Chondrocyte (in vitro differentiated cells): ENCODE results near the gene LHX5. TPM values are rescaled to one million over a fixed set of nuclear protein-coding genes. Genes with fewer than 3 reads are reported as not detected.

ENCODE experiments used
- DNase-seq: peaks from one replicate; pipeline ENCODE4 v3.0.0; 2021; ENCODE audit warnings: mixed read lengths, low spot score
- H3K27ac Mint-ChIP-seq: one replicate; pipeline ENCODE4 v1.8.0; 2021; ENCODE audit warnings: mild to moderate bottlenecking, moderate library complexity, mixed read lengths; ENCODE audit not compliant: unreplicated experiment
- H3K27me3 Mint-ChIP-seq: 2 replicates; pipeline ENCODE4 v1.8.0; 2021; ENCODE audit warnings: low read depth, mixed read lengths
- H3K36me3 Mint-ChIP-seq: 2 replicates; pipeline ENCODE4 v1.8.0; 2021; ENCODE audit warnings: low read depth, mixed read lengths
- H3K4me1 Mint-ChIP-seq: 2 replicates; pipeline ENCODE4 v1.8.0; 2021; ENCODE audit warnings: low read depth, mild to moderate bottlenecking, mixed read lengths
- H3K4me3 Mint-ChIP-seq: one replicate; pipeline ENCODE4 v1.8.0; 2021; ENCODE audit warnings: mild to moderate bottlenecking, moderate library complexity, mixed read lengths; ENCODE audit not compliant: unreplicated experiment
- H3K9me3 Mint-ChIP-seq: 2 replicates; pipeline ENCODE4 v1.8.0; 2021; ENCODE audit warnings: low read depth, mixed read lengths
- CTCF ChIP-seq: fragments of 200-600 bp; sonication (generic); IDR thresholded peaks from 2 replicates; pipeline ENCODE4 v1.5.0; 2021; ENCODE audit warnings: antibody characterized with exemption, mild to moderate bottlenecking, moderate library complexity
- total RNA-seq: library from RNA; stranded (reverse); gene quantifications from 3 replicates; pipeline ENCODE4 v1.2.1, GENCODE V29; 2021

LHX5 gene
- total RNA-seq, 1 donor from 2014 or later, result not detected

GRCh38 chr12:113432986-113433385 lies 38.7 kb downstream of the LHX5 start:
- DNase-seq, result no peak
- H3K27ac Mint-ChIP-seq, result no peak overlapping the region
- H3K4me1 Mint-ChIP-seq, result no peaks in the 10 kb centered on the region
- H3K9me3 Mint-ChIP-seq, result peaks cover 6% of the 10 kb centered on the region
- peaks cover 4% of the 10 kb centered on the region for H3K36me3 Mint-ChIP-seq
- no peak for TF ChIP-seq CTCF
- no peak overlapping the region for H3K4me3 Mint-ChIP-seq
- H3K27me3 Mint-ChIP-seq, result peaks cover 3% of the 10 kb centered on the region

GRCh38 chr12:113428482-113428881 lies 43.2 kb downstream of the LHX5 start:
- Mint-ChIP-seq H3K9me3 (peaks cover 6% of the 10 kb centered on the region), H3K4me3 (no peak overlapping the region), H3K36me3 (peaks cover 4% of the 10 kb centered on the region), H3K4me1 (peaks cover under 1% of the 10 kb centered on the region), H3K27ac (no peak overlapping the region), H3K27me3 (peaks cover 5% of the 10 kb centered on the region)
- DNase-seq, result no peak
- no peak for TF ChIP-seq CTCF

- peaks cover 4% of the 10 kb centered on the region for H3K36me3 Mint-ChIP-seq
- H3K27ac Mint-ChIP-seq, result no peak overlapping the region
- H3K9me3 Mint-ChIP-seq, result peaks cover 6% of the 10 kb centered on the region
- no peak overlapping the region for H3K4me3 Mint-ChIP-seq
- peaks cover 7% of the 10 kb centered on the region for H3K4me1 Mint-ChIP-seq
- peak; percentile 50 for DNase-seq
- peaks cover 5% of the 10 kb centered on the region for H3K27me3 Mint-ChIP-seq
- TF ChIP-seq CTCF, result no peak
Measured at GRCh38 chr12:113427882-113428281, 43.8 kb downstream of the LHX5 start.

- no peak for TF ChIP-seq CTCF
- H3K4me1 Mint-ChIP-seq, result peaks cover 20% of the 10 kb centered on the region
- peaks cover 6% of the 10 kb centered on the region for H3K9me3 Mint-ChIP-seq
- peaks cover 5% of the 10 kb centered on the region for H3K27me3 Mint-ChIP-seq
- no peak overlapping the region for H3K27ac Mint-ChIP-seq
- peak; percentile 54 for DNase-seq
- peaks cover 6% of the 10 kb centered on the region for H3K36me3 Mint-ChIP-seq
- H3K4me3 Mint-ChIP-seq, result no peak overlapping the region
Measured at GRCh38 chr12:113425960-113426453, 45.7 kb downstream of the LHX5 start.

GRCh38 chr12:113424915-113425823 lies 46.5 kb downstream of the LHX5 start:
- H3K4me3 Mint-ChIP-seq, result no peak overlapping the region
- peaks cover 5% of the 10 kb centered on the region for H3K36me3 Mint-ChIP-seq
- H3K9me3 Mint-ChIP-seq, result peaks cover 3% of the 10 kb centered on the region
- H3K27ac Mint-ChIP-seq, result no peak overlapping the region
- peak; percentile 60 for DNase-seq
- peaks cover 20% of the 10 kb centered on the region for H3K4me1 Mint-ChIP-seq
- TF ChIP-seq CTCF, result peak; percentile 94
- peaks cover 5% of the 10 kb centered on the region for H3K27me3 Mint-ChIP-seq
